Peyer's patch (tissue), 4 donors: ENCODE results near the gene LIMS2.

Experiments used
- CTCF ChIP-seq, 6 experiments: fragments of 450-650 bp in 4 of 6; fragments of 200-600 bp in 2 of 6; sonication (generic) in 1 of 6; IDR thresholded peaks; one replicate each; pipeline ENCODE4 v1.5.1; 2017 to 2019; ENCODE audit warnings: antibody characterized with exemption in 6 of 6, mild to moderate bottlenecking in 3 of 6, moderate library complexity in 1 of 6
- POLR2A ChIP-seq, 2 donors: fragments of 450-650 bp; IDR thresholded peaks; one replicate each; pipeline ENCODE4 v1.5.1; 2017; ENCODE audit warnings: antibody characterized with exemption in 2 of 2, mild to moderate bottlenecking in 2 of 2, moderate library complexity in 2 of 2

- TF ChIP-seq CTCF (IDR thresholded peaks at IDR 0.05), result no peak
- TF ChIP-seq POLR2A (IDR thresholded peaks at IDR 0.05), result no peak
Observed at GRCh38 chr2:127662937-127663565, 12.3 kb downstream of the LIMS2 start.
